NCI-H2196 (cell line): ENCODE results near the gene LRRC28.

Experiments
- DNase-seq: peaks from one replicate; lab custom pipeline; 2025; ENCODE audit not compliant: unreplicated experiment; lab: John Stamatoyannopoulos, UW

Gene LRRC28

DNA sequence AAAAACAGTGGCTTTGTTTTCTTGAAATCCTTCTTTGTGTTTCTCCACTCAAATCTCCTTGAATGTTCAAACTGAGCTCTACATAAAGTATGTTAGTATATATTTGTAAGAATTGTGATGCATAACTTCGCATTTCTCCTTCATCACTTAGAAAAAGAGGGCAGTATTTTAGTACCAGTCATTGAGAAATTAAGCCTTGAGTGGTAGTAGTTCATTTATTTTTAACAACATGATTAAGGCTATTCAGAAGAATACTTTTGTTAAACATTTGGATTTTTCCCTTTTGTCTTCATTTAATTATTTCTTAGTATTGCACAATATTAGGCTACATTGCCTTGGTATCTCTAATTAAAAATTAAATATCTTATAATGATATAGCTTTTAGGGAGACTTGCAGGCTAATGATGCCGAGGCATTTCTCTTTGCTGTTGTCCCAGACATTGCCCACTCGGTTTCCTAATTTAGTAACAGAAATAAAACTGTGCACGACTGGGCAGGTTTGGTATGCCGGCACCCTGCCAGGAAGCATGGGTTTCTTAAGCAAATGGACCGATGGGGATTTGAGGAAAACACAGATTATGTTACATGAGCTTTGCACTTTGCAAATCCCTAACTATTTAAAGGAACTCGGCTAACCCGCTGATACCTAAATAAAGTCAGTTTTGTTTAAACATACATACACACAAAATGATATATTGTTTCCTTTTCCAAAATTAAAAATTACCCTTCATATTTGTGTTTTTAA is 54.7 kb downstream of the LRRC28 start:
- DNase-seq, result peak; percentile 4

DNA sequence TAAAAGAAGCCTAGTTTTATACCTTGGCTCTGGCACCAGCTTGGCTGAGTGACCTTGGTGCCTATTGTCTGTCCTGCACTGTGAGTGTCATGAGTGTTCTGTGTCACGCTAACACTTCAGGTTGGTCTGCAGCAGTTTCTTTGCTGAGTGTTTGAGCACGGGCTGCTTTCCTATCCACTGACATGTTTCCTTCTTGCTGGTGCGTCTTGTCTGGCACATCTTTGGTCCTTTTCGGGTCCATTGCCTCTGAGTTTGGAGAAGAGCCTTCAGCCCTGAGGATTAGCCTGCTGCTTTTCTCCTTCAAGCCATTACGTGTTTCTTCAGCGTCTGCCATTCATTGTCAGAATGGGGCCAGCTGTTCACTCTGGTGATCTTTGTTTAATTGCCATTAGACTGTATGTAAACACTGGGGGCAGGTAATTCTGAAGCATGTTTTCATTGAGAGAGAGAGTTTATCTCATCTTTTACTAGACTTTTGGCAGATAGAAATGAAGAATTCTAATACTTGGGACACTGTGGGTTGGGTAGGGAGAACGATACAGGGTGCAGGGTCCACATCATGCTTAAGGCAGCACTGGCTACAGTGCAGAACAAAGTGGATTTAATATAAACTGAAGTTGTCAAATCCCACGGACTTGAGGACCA is 55.5 kb downstream of the LRRC28 start:
- no peak for DNase-seq

DNA sequence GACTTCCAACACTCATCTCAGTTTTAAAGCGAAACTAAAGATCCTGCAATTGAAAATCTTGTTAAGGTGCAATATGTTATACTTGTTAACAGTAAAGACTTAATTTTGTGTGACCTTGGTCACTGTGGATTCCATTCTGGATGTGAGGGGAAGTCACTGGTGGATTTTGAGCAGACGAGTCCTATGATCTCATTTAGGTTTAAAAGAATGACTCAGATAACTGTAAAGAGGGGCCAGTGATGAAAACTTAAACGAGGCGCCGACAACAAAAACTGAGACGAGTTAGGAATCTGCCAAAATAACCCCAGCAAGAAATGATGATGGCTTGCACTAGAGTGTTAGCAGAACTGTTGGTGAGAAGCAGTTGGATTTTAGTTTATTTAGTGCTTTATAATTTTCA is 56.5 kb downstream of the LRRC28 start:
- no peak for DNase-seq

DNA sequence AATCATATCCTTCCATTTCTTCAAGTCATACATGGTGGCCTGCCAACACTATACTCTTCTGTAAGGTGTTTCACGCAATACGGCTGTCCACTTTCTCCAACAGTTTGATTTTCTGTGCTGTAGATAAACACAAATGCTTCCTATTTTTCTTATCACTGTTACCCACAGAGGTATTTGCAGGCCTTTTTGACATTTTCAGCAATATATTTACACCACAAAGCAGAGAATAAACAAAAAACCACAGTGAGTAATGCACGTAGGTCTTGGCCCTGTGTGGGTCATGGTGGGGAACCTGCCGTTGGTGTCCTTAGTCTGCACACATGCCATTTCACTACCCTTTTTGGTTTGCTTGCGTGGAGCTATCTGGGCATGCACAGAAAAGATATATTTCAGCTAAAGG is 59.5 kb downstream of the LRRC28 start:
- DNase-seq, result no peak

DNA sequence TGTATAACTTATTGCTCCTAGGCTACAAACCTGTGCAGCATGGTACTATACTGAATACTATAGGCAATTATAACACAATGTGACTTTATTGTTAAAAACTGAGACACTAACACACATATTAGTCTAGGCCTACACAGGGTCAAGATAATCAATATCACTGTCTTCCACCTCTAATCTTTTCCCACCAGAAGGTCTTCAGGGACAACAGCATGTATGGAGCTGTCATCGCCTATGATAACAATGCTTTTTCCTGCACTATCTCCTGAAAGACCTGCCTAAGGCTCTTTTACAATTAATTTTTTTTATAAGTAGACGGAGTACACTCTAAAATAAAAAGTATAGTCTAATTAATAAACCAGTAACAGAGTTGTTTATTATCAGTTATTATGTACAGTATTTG is 60.9 kb downstream of the LRRC28 start:
- DNase-seq, result no peak

DNA sequence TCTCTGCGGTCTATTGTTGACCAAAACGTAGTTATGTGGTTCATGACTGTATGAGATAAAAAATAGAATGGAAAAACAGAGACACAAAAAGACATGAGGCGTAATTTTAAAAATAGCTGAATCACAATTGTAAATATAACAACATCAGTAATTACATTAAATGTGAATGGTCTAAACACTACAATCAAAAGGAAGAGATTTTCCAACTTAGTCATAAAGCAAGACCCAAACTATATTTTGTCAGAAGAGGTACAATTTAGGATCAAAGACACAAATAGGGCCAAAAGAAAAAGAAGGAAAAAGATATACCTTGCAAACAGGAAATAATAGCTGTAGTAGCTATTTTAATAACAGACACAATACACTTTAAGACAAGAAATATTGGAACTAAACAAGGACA is 61.5 kb downstream of the LRRC28 start:
- DNase-seq, result no peak

DNA sequence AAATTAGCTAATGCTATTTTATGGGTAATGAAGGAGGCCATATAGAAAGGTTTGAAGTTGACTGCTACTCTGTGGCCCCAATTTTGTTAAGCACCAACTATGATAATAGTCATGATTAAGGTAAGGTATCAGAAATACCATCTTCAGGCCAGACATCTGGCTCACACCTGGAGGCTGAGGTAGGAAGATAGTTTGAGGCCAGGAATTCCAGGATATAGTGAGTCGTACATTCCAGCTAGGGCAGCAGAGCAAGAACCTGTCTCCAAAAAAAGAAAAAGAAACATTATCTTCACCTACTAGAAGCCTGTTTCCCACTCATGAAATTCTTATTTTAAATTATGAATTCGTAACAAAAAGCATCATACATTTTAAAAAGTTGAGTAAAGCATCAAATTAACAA is 64.4 kb downstream of the LRRC28 start:
- no peak for DNase-seq

DNA sequence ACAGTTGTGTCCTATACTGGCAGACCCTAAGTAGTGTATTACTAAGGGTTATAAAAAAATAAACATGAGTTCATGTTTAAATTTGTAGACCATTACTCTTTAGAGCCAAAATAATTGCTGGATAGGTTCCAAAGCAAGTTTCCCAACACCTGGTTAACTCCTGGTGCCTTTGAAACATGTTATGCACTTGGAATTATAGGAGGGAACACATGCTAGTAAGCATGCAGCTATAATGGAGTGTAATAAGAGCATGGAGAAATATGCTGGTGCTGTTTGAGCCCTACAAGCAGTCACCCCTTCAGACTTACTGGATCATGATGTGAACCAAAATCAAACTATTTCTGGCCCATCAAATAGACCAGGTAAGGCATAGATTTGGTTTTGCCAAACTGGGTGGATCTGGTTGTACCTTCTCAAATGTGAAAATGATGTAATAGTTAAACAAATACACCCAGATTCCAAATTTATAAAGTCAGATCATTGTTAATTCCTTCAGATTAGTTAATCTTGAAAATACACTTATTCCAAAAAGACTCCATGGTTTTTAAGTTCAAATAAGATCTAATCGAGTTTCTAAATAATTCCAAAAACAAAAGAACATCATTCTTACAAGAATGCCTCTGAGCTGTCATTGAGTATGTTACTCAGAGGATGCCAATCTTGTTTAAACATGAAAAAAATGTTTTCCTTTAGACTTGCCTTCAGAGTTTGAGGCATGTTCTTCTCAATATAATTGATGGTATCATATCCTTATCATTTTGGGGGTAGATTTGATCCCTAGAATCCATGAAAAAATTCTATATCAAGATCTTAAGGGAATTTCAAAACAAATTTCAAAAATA is 69.3 kb downstream of the LRRC28 start:
- no peak for DNase-seq

DNA sequence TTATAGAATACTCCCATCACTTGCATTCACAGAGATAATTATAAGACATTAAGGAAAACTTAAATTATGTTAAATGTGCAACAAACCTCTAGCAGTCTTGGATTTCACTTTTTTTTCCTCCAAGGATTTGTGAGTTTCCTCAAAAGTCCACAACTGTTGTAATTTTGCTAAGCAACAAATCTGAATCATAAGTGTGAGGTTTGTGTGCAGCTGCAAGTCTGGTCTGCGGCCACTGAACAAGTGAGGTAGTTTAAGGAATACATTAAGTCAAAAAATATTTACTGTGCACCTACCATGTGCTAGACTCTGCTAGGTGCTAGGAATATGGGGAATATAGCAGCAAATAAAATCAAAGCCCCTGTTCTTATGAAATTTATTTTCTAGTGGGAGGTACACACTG is 70.2 kb downstream of the LRRC28 start:
- DNase-seq, result no peak

DNA sequence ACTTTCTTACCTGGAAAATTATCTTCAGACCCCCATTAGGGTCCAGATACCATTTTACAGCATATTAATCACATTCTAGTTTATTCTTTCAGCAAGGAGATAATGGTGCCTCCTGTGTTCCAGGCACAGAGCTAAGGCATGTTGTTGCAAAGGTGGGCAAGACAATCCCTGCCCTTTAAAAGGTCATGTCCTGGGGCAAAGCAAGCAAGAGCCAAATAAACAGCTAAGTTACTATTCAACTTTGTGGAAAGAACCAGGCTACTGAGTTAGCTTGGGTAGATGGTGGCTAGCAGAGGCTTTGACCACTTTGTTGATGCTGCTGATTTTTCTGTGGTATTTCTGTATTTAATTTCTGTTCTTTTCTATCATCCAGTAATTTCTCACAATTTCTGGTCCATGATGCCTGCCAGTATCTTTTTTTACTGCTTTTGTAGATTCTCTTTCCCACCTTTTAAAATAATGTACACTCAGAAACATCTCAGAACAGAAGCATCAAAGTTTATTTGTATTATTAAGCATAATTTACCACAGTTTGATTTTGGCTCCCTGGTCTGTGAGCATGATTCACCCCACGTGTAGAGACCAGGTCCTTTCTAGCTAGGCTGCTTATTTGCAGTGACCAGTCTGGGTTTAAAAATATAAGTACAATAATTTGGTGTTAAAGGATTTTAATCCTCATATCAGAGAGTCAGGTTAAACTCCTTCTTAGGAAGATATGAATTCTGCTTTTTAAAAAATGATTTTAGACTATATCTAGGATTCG is 71.5 kb downstream of the LRRC28 start:
- no peak for DNase-seq

DNA sequence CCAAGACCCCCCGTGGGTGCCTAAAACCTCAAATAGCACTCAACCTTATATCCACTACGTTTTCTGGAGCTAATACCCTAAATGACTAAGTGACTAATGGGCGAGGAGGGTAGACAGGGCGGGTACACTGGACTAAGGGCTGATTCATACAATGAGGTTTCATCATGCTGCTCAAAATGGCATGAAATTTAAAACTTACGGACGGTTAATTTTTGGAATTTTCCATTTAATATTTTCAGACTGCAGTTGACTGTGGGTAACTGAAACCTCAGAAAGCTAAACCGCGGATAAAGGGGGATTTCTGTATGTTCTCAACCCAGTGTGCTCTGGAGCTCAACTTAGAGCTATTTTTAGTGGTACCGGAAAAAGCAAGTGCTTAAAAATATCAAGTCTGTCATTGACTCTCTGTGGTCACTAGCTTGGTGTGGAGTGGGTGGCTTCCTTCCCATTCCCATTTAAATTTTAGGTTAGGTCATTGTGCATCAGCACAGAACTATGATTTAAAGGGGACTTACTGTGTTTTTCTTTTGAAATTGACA is 72.9 kb downstream of the LRRC28 start:
- no peak for DNase-seq

DNA sequence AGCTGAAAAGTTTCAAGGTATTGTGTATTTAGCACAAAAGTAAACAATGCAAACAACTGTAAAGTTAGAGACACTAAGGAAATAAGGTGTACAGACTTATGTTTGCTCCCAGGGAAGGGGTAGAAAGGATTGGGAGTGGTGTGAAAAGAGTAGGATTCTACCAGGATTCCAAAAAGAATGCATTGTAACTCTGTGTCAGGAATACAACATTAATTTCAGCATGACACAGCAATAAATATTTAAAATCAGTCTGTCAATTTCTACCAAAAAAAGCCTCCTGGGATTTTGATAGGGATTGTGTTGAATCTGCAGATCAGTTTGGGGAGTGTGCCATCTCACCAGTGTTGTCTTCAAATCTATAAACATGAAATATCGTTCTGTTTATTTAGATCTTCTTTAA is 73.4 kb downstream of the LRRC28 start:
- no peak for DNase-seq

DNA sequence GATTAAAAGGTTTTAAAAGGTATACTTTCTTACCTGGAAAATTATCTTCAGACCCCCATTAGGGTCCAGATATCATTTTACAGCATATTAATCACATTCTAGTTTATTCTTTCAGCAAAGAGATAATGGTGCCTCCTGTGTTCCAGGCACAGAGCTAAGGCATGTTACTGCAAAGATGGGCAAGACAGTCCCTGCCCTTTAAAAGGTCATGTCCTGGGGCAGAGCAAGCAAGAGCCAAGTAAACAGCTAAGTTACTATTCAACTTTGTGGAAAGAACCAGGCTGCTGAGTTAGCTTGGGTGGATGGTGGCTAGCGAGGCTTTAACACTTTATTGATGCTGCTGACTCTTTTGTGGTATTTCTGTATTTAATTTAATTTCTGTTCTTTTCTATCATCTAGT is 75.0 kb downstream of the LRRC28 start:
- no peak for DNase-seq

DNA sequence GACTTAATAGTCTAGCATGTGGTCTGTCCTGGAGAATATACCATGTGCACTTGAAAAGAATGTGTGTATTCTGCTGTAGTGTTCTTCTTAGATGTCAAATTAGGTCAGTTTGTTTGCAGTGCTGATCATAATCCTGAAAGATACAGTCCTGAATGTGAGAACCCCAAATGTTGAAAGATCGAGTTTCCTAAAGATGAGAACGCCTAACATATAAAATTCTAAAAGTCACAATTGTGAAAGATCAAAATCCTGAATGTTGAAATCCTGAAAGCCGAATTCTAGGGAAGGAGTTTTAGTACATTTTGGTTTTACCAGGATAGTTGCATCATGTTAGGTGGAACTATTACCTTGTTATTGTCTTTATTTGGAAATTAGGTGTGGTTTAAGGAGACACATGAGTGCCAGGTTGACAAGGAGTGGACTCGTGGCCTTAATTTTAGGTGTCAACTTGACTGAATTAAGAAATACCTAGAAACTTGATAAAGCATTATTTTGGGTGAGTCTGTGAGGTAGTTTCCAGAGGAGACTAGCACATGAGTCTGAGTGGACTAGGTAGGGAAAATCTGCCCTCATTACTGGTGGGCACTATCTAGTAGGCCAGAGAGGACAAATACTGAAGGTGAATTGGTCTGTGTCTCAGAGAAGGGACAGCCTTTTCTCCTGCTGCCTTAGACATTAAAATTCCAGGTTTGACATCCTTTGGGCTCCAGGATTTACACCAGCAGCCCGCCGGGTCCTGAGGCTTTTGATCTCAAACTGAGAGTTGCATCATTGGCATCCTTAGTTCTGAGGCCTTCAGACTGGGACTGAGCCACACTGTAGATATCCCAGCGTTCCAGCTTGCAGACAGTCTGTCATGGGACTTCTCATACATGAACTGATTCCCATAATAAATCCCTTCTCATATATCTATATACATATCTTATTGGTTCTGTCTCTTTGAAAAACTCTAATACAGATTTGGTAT is 77.1 kb downstream of the LRRC28 start:
- DNase-seq, result no peak

DNA sequence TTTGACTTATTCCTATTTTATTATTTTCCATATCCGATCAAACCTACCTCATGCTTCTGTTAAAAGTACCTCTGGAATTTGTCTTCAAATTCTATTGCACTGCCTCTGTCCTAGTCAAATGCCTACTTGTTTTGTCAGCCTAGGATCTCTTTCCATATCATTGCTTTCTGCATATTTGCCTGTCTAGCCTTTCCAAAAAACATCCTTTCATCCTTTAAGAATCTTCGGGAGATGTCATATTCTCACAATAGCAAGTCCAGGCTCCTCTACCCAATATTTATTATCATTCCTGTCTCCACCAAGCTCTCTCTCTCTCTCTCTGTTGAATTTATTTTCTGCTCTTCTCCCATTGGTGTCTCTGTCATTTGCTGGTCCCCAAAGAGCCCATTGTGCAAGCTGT is 80.1 kb downstream of the LRRC28 start:
- DNase-seq, result no peak

DNA sequence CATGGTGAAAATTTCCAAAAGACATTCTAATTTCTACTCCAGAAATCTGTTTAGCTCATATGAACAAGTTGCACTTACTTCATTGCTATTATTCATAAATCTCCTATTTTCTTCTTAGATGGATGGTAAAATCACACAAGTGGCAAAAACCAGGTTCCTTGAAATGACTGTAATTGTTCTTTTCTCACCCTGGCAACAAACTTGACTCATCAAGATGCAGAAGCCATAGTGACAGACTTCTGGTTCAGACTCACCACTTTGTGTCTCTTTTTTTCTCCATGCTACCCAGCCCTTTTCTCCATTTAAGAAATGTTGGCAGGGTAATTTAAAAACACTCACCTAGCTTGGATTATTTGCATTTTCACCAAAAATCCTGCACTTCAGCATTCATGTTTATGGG is 82.1 kb downstream of the LRRC28 start:
- no peak for DNase-seq

DNA sequence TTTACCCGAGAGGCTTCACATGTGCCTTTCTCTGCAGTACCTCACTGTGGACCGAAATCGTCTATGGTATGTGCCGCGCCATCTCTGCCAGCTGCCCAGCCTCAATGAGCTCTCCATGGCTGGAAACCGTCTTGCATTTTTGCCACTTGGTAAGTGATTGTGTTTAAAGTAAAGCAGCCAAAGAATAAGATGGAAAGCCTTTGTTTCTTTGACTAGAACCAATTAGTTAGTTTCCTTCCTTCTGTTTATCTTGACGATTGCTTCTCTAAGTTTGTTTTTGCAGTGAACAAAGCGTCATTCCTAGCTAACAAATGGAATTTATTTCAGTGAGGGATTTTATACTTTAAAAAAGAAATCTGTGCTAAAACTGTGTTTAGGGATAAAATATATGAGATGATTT is 82.7 kb downstream of the LRRC28 start:
- no peak for DNase-seq

DNA sequence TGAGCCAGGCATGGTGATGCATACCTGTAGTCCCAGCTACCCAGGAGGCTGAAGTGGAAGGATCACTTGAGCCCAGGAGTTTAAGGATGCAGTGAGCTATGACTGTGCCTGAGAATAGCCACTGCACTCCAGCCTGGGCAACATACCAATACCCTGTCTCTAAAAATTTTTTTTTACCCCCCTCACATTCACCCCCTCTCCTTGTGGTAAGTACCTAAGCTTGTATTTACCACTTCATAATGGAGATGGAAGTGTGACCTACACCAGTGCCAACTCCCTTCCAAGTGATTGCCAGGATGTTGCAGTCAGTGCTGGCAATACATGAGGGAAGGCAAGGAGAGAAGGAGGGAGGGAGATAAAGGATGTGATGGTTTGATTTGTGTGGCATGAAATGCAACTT is 84.2 kb downstream of the LRRC28 start:
- no peak for DNase-seq

DNA sequence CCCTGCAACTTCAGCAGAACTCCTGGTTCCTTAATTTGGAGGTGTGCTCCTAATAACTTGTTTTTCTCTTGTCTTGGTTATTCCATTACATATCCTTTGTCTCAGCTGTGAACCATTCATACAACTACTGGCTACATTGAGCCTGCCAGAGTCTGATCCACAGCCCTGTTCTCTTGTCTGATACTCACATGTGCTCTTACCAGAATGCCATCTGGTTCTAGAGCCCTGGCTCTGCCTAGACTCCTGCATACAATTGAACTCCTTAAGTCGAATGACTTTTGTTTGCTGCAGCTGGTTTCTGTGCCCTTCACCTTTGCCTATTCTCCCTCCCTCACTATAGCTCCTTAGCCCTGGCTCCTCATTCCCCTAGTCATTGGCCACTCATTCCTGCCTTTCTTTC is 85.5 kb downstream of the LRRC28 start:
- no peak for DNase-seq

DNA sequence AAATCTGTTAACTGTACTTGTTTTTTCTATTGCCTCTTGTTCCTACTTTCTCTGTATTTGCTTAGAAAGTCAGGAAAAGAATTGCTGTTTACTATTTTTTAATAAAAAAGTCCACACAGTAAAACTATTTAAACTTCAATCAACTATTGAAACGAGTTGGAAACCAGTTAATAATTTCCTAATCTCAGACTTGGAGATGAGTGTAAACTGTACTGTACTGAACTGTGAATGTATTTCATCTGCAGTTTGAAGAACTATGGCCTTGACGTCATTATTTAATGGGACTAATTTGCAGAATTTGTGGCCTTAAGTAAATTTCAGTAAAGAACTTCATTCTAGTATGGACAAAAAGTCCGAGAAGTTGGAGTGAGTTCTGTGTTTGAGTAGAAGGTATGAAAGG is 89.1 kb downstream of the LRRC28 start:
- DNase-seq, result no peak
